Right atrium auricular region (tissue), 2 donors: ENCODE data around the gene CTDSPL. TPM values are rescaled to one million over a fixed set of nuclear protein-coding genes. Genes with fewer than 3 reads are reported as not detected.

ENCODE experiments used
- DNase-seq: peaks from one replicate; pipeline ENCODE4 v3.0.0-alpha.2; 2019; ENCODE audit warnings: low spot score
- H3K27ac ChIP-seq, 2 donors: fragments of 200-600 bp; sonication (generic); 1 replicate in 1 of 2; 2 replicates in 1 of 2; pipeline ENCODE4 v1.5.1; 2016 to 2019
- H3K27me3 ChIP-seq, 2 donors: fragments of 200-600 bp; sonication (generic); one replicate each; pipeline versions ENCODE4 v1.5.1 to v1.6.0; 2017 to 2019
- H3K36me3 ChIP-seq: fragments of 200-600 bp; sonication (generic); one replicate; pipeline ENCODE4 v1.5.1; 2016
- H3K4me1 ChIP-seq, 2 donors: fragments of 200-600 bp; sonication (generic); one replicate each; pipeline versions ENCODE4 v1.5.1 to v1.6.0; 2017 to 2019
- H3K4me3 ChIP-seq, 2 donors: fragments of 200-600 bp; sonication (generic); 1 replicate in 1 of 2; 2 replicates in 1 of 2; pipeline ENCODE4 v1.5.1; 2017 to 2019; ENCODE audit warnings: mild to moderate bottlenecking in 1 of 2, moderate library complexity in 1 of 2
- H3K9me3 ChIP-seq, 2 donors: fragments of 200-600 bp; sonication (generic); one replicate each; pipeline ENCODE4 v1.5.1; 2019
- CTCF ChIP-seq, 2 donors: fragments of 200-600 bp; sonication (generic); IDR thresholded peaks; one replicate each; pipeline ENCODE4 v1.5.1; 2019; ENCODE audit warnings: antibody characterized with exemption in 2 of 2
- total RNA-seq, 2 donors: library from RNA; depleted of rRNA; stranded (reverse); fragments of >200 nt; gene quantifications; one replicate each; pipeline ENCODE4 v1.1.0, GENCODE V29; 2016

CTDSPL gene
- total RNA-seq, 2 donors from 2014 or later = 35.1 to 58.4 TPM

DNA sequence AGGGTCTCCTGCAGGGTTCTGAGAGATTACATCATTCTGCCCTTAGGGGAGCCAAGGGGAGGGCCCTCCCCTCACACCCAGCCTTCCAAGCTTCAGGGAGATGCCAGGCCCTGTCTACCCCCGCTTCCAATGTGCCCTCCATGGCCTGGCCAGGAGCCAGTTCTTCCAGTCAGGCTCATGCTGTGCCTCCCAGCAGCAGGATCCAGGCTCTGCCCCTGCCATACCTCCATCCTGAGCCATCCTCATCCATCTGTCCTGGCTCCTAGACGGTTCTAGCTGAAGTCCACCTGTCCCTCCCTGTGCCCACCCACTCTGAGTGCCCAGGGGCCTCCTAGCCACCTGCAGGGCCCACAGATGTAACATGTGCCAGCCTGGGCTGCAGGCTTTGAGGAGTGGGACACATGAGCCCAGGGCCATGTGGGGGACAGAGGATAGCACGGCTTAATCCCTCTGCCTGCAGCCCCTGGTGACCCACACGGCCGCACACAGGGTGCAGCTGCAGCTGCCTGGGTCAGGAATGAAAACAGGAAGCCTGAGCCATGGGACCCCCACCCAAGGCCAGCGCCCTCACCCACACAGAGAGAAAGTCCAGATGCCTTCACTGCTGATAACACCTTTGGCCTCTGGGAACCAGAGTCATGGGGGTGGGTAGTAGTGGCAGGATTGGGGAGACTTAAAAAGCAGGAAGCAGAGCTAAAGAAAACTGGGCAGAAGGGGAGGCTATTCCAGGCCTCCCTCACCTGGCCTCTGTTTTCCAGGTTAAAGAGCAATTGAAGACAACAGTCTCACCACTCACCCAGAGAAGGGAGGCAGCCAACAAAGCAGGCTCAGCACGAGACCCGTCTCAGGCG is 156.0 kb downstream of the CTDSPL start:
- peaks cover 44% of the 10 kb centered on the region for H3K36me3 ChIP-seq
- H3K4me3 ChIP-seq = no peak overlapping the region
- H3K27ac ChIP-seq = no peak overlapping the region
- TF ChIP-seq CTCF (IDR thresholded peaks at IDR 0.05) = no peak
- no peaks in the 10 kb centered on the region for H3K27me3 ChIP-seq
- H3K9me3 ChIP-seq = no peaks in the 10 kb centered on the region
- H3K4me1 ChIP-seq = peaks cover 0 to under 1% of the 10 kb centered on the region in 2 donors
- no peak for DNase-seq

- H3K4me3 ChIP-seq = no peak overlapping the region
- no peak for DNase-seq
- H3K4me1 ChIP-seq = peaks cover 0 to 10% of the 10 kb centered on the region in 2 donors
- no peaks in the 10 kb centered on the region for H3K27me3 ChIP-seq
- no peak for TF ChIP-seq CTCF (IDR thresholded peaks at IDR 0.05)
- no peak overlapping the region for H3K27ac ChIP-seq
- H3K36me3 ChIP-seq = peaks cover 44% of the 10 kb centered on the region
- H3K9me3 ChIP-seq = no peaks in the 10 kb centered on the region
Measured at GRCh38 chr3:38018296-38019266, 156.9 kb downstream of the CTDSPL start.

DNA sequence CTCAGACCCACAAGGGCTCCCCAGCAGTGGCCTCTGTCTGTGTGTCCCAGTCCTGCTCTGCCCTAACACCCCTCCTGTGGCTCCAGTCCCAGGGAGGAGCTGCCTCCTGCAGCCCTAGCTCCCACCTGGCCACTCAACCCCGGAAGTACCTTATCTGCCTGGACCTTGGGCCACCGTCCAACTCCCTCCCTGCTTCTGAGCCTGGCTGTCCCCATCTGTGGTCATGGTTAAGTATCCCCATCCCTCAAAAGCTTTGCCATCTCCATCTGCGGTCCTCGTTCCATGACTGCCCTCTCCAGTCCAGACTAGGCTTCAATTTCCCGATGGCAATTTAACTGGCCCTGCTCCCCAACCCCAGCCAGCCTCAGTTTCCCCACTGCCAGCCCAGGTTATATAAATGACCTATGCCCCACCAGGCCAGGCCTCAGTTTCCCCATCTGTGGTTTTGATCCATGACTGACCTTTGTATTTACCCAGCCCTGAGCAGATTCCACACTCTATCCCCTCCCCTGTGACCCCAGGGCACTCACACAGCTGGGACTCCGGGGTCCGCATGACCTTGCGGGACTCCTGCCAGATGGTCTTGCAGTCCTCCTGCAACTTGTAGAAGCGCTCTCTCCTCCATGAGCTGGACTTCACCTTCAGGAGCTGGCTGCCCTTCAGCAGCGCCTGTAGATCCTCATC is 158.1 kb downstream of the CTDSPL start:
- Histone ChIP-seq H3K4me3 (no peak overlapping the region), H3K4me1 (peaks cover 0 to 16% of the 10 kb centered on the region in 2 donors), H3K36me3 (peaks cover 42% of the 10 kb centered on the region), H3K27ac (no peak overlapping the region), H3K9me3 (no peaks in the 10 kb centered on the region), H3K27me3 (no peaks in the 10 kb centered on the region)
- no peak for DNase-seq
- TF ChIP-seq CTCF (IDR thresholded peaks at IDR 0.05) = no peak

DNA sequence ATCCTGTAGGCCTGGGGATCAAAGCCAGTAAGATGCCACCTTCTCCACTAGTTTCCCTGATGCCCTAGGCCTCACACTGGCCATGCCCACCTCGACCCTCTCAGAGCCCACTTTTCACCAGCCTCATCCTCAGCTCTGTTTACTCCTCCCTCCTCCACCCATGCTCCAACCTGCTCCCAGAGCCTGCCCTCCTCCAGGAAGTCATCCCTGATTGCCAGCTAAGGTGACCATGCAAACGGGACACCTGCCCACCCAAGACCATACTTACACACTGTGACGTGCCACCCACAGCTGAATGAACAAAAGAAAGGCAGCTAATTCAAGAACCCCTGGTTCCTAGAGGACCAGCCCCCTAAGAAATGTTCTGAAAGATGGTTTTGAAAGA is 158.7 kb downstream of the CTDSPL start:
- Histone ChIP-seq H3K36me3 (peaks cover 36% of the 10 kb centered on the region), H3K27ac (no peak overlapping the region), H3K9me3 (no peaks in the 10 kb centered on the region), H3K27me3 (no peaks in the 10 kb centered on the region), H3K4me3 (no peak overlapping the region), H3K4me1 (peaks cover 0 to 18% of the 10 kb centered on the region in 2 donors)
- DNase-seq = no peak
- no peak for TF ChIP-seq CTCF (IDR thresholded peaks at IDR 0.05)

GRCh38 chr3:38021196-38021595 is 159.5 kb downstream of the CTDSPL start:
- no peak overlapping the region for H3K27ac ChIP-seq
- no peak overlapping the region for H3K4me3 ChIP-seq
- no peaks in the 10 kb centered on the region for H3K27me3 ChIP-seq
- H3K9me3 ChIP-seq = no peaks in the 10 kb centered on the region
- no peak for TF ChIP-seq CTCF (IDR thresholded peaks at IDR 0.05)
- H3K36me3 ChIP-seq = peaks cover 28% of the 10 kb centered on the region
- DNase-seq = no peak
- H3K4me1 ChIP-seq = peaks cover 0 to 26% of the 10 kb centered on the region in 2 donors
